Activated B cell treated with CpG ODN at 0.5 μM for 24 hours (primary cell): ENCODE data around the gene DAB2. TPM values are rescaled to one million over a fixed set of nuclear protein-coding genes. Genes with fewer than 3 reads are reported as not detected.

Experiments
- ATAC-seq: fragments of 200-7000 bp; cut with Tn5 transposase; one replicate; pipeline ENCODE4 v1.10.0; 2021; ENCODE audit warnings: low read depth, mild to moderate bottlenecking, moderate library complexity
- CTCF ChIA-PET: fragments of 350-600 bp; sonication (Branson Sonifier 250); formaldehyde crosslinking; loops from one replicate; lab custom pipeline; 2021; ENCODE audit warnings: antibody characterized with exemption; lab: Charles Lee
- POLR2A ChIA-PET: fragments of 350-600 bp; sonication (Branson Sonifier 250); formaldehyde crosslinking; loops from one replicate; lab custom pipeline; 2021; ENCODE audit warnings: antibody characterized with exemption; lab: Charles Lee
- DNase-seq: peaks from one replicate; pipeline ENCODE4 v3.0.0; 2022
- H3K27ac Mint-ChIP-seq: one replicate; pipeline ENCODE4 v1.8.0; 2020; ENCODE audit warnings: mixed read lengths
- H3K27me3 Mint-ChIP-seq: one replicate; pipeline ENCODE4 v1.8.0; 2021; ENCODE audit warnings: mixed read lengths
- H3K36me3 Mint-ChIP-seq: one replicate; pipeline ENCODE4 v1.8.0; 2021; ENCODE audit warnings: low read depth, mixed read lengths
- H3K4me1 Mint-ChIP-seq: one replicate; pipeline ENCODE4 v1.8.0; 2021; ENCODE audit warnings: mixed read lengths
- H3K4me3 Mint-ChIP-seq: one replicate; pipeline ENCODE4 v1.8.0; 2020; ENCODE audit warnings: mild to moderate bottlenecking, mixed read lengths
- H3K9me3 Mint-ChIP-seq: one replicate; pipeline ENCODE4 v1.8.0; 2020; ENCODE audit warnings: mixed read lengths
- intact Hi-C: fragments of 100-400 bp; cut with micrococcal nuclease; formaldehyde crosslinking; loops from one replicate; pipeline ENCODE4 v1.15.1; 2024
- total RNA-seq: library from RNA; stranded (reverse); gene quantifications from 2 replicates; pipeline ENCODE4 v1.2.3, GENCODE V29; 2022
- TF ChIP-seq, protein P1 (sequence below): fragments of 200-600 bp; IDR thresholded peaks from one replicate; pipeline ENCODE4 v1.8.0; 2022; ENCODE audit warnings: antibody characterized with exemption, mild to moderate bottlenecking

DAB2 gene
- total RNA-seq, 1 donor from 2014 or later: not detected

DNA sequence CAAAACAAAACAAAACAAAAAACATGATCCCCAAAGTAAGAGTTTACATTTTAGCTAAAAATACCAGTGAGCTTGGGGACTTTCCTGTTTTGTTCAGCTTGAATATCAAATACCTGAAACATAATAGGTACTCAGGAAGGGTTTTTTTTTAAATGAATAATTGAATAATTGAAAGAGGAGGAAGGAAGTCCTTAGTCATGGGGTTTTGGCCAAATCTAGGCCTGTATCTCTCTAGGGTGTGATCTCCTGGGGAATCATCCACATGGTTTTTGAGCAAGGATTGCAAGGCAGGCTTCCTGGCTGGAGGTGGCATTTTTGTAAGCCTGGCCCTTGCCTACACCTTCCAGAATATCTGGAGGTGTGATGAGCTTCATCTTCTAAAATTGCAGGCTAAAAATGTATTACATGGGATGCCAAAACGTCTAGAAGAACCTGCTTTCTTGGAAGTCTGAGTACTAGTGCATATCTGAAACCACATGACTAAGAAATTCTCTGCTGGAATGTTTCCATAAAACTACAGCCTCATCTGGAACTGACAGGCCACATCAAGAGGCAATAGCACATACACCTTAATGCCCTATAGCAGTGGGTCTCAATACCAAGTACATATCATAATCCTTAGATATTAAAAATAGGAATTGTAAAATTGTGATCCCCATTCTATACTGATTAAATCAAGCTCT is 70.9 kb downstream of the DAB2 start:
- no peaks in the 10 kb centered on the region for H3K36me3 Mint-ChIP-seq
- no peaks in the 10 kb centered on the region for H3K27me3 Mint-ChIP-seq
- no peak overlapping the region for H3K27ac Mint-ChIP-seq
- POLR2A ChIA-PET: no interaction called here
- TF ChIP-seq, protein P1, sequence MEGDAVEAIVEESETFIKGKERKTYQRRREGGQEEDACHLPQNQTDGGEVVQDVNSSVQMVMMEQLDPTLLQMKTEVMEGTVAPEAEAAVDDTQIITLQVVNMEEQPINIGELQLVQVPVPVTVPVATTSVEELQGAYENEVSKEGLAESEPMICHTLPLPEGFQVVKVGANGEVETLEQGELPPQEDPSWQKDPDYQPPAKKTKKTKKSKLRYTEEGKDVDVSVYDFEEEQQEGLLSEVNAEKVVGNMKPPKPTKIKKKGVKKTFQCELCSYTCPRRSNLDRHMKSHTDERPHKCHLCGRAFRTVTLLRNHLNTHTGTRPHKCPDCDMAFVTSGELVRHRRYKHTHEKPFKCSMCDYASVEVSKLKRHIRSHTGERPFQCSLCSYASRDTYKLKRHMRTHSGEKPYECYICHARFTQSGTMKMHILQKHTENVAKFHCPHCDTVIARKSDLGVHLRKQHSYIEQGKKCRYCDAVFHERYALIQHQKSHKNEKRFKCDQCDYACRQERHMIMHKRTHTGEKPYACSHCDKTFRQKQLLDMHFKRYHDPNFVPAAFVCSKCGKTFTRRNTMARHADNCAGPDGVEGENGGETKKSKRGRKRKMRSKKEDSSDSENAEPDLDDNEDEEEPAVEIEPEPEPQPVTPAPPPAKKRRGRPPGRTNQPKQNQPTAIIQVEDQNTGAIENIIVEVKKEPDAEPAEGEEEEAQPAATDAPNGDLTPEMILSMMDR: no peak
- H3K9me3 Mint-ChIP-seq: peaks cover 25% of the 10 kb centered on the region
- ATAC-seq: no peak
- CTCF ChIA-PET: interaction anchor here (1.0 kb wide), 1 partner anchor 22 kb away, joined by 3 read pairs; no protein-coding TSS in a partner anchor
- no peak for DNase-seq
- H3K4me3 Mint-ChIP-seq: no peak overlapping the region
- intact Hi-C loops: no loop called here
- H3K4me1 Mint-ChIP-seq: peaks cover 1% of the 10 kb centered on the region

DNA sequence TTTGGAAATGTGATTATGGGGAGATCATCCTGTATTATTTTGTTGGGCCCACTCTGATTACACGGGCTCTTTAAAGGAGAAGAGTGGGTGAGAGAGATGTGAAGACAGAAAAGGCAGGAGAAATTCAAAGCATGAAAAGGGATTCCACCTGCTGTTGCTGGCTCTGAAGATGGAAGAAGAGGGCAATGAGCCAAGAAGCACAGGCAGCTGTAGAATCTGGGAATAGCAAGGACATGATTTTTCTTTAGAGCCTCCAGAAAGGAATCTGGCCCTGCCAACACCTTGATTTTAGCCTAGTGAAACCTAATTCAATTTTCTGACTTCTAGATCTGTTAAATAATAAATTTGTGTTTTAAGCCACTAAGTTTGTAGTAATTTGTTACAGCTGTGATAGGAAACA is 71.8 kb downstream of the DAB2 start:
- no peak overlapping the region for H3K27ac Mint-ChIP-seq
- H3K27me3 Mint-ChIP-seq: no peaks in the 10 kb centered on the region
- H3K9me3 Mint-ChIP-seq: peaks cover 25% of the 10 kb centered on the region
- H3K4me1 Mint-ChIP-seq: peaks cover 1% of the 10 kb centered on the region
- ChIA-PET POLR2A (no interaction called here), CTCF (interaction anchor here (1.0 kb wide), 1 partner anchor 23 kb away, joined by 3 read pairs; no protein-coding TSS in a partner anchor)
- ATAC-seq (no peak), DNase-seq (no peak)
- TF ChIP-seq, protein P1: no peak
- no peaks in the 10 kb centered on the region for H3K36me3 Mint-ChIP-seq
- intact Hi-C loops: no loop called here
- no peak overlapping the region for H3K4me3 Mint-ChIP-seq

DNA sequence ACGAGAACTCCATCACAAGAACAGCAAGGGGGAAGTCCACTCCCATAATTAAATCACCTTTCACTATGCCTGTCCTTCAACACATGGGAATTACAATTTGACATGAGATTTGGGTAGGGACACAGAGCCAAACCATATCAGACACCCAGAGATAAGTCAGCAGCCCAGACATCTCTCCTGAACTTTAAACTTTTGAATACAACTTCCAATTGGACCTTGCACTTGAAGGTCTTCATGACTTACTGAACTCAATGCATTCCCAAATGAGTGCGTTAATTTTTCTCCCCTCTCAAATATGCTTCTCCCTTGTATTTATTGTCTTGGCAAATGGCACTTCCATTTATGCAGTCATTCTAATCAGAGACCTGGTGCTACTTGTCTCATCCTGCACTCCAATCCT is 72.6 kb downstream of the DAB2 start:
- H3K36me3 Mint-ChIP-seq: no peaks in the 10 kb centered on the region
- TF ChIP-seq, protein P1: no peak
- CTCF ChIA-PET: no interaction called here
- no peak for DNase-seq
- no peak overlapping the region for H3K27ac Mint-ChIP-seq
- peaks cover 1% of the 10 kb centered on the region for H3K4me1 Mint-ChIP-seq
- H3K27me3 Mint-ChIP-seq: no peaks in the 10 kb centered on the region
- POLR2A ChIA-PET: no interaction called here
- intact Hi-C loops: no loop called here
- ATAC-seq: no peak
- H3K9me3 Mint-ChIP-seq: peaks cover 25% of the 10 kb centered on the region
- no peak overlapping the region for H3K4me3 Mint-ChIP-seq

DNA sequence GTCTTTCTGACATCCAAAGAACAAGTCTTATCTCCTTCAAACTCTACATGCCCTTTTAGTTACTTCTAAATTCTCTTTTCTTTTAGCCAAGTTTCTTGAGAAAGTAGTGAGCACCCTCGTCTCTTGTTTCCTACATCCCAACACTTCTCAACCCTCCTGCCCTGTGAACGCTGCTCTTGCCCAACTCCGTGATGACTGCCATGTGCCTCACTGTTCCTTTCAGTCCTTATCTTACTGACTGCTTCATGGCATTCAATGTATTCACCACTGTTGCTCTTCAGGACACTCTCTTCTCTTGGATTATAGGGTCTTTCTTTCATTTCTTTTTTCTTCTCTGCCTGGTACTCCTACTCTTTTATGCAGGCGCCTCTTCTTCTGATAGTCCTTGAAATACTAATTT is 75.3 kb downstream of the DAB2 start:
- intact Hi-C loops: no loop called here
- POLR2A ChIA-PET: no interaction called here
- no peak for ATAC-seq
- Mint-ChIP-seq H3K27me3 (no peaks in the 10 kb centered on the region), H3K9me3 (peaks cover 25% of the 10 kb centered on the region), H3K4me3 (no peak overlapping the region), H3K27ac (no peak overlapping the region), H3K4me1 (peaks cover 1% of the 10 kb centered on the region), H3K36me3 (no peaks in the 10 kb centered on the region)
- CTCF ChIA-PET: no interaction called here
- TF ChIP-seq, protein P1: no peak
- no peak for DNase-seq

DNA sequence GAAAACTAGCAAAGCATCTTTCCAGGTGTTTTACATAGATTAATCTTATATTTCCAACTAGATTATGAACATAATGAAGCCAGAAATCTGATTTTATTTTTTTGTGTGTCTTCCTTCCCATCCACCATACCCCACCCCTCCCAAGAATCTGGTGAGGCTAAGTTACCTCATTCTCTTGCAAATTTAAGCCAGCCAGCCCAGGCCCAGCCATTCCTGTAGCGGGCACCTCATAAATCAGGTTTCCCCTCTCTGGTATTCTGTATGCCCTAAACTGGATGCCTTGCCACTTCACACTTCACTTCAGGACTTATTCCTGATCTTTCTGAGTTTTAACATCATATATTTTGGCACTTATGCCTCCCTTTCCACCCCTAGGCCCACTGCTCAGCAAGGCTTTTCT is 82.3 kb downstream of the DAB2 start:
- no peaks in the 10 kb centered on the region for H3K9me3 Mint-ChIP-seq

More for the DNA sequence above, 82.3 kb downstream of the DAB2 start:
- ChIA-PET POLR2A (no interaction called here), CTCF (no interaction called here)
- Mint-ChIP-seq H3K27ac (no peak overlapping the region), H3K36me3 (no peaks in the 10 kb centered on the region), H3K4me3 (no peak overlapping the region), H3K27me3 (peaks cover 22% of the 10 kb centered on the region), H3K4me1 (no peaks in the 10 kb centered on the region)
- intact Hi-C loops: no loop called here
- no peak for ATAC-seq
- no peak for DNase-seq
- TF ChIP-seq, protein P1: no peak
